ENCODE measurements around the gene INKA2. TPM values are rescaled to one million over a fixed set of nuclear protein-coding genes. Genes with fewer than 3 reads are reported as not detected.

Gene INKA2
- total and polyA plus RNA-seq, 2 donors, result 1.4 to 1.5 TPM

GRCh38 chr1:111720977-111721786 is 18.0 kb downstream of the INKA2 start:
- Histone ChIP-seq H3K36me3 (ENCODE audit: control insufficient read depth in 2 of 2, insufficient read depth in 2 of 2, low read length in 1 of 2) (peaks cover 0 to 8% of the 10 kb centered on the region in 2 donors), H3K4me1 (ENCODE audit: control insufficient read depth in 2 of 2, insufficient read depth in 2 of 2, low read length in 2 of 2) (no peaks in the 10 kb centered on the region), H3K27ac (ENCODE audit: low read depth in 1 of 2, low read length in 1 of 2) (no peak overlapping the region), H3K4me3 (ENCODE audit: low read length in 2 of 2) (no peak overlapping the region), H3K9me3 (ENCODE audit: control insufficient read depth in 2 of 2, insufficient read depth in 1 of 2, low read length in 1 of 2) (no peaks in the 10 kb centered on the region), H3K27me3 (ENCODE audit: control insufficient read depth in 2 of 2, insufficient read depth in 1 of 2, low read length in 1 of 2) (no peaks in the 10 kb centered on the region)
- no peak for DNase-seq (ENCODE audit: low read depth in 6 of 9, low spot score in 9 of 9)
- 83% methylated on average over 10 of the region's 10 CpGs for WGBS

GRCh38 chr1:111720274-111720976 is 18.8 kb downstream of the INKA2 start:
- H3K4me3 ChIP-seq (ENCODE audit: low read length in 2 of 2), result no peak overlapping the region
- no peaks in the 10 kb centered on the region for H3K9me3 ChIP-seq (ENCODE audit: control insufficient read depth in 2 of 2, insufficient read depth in 1 of 2, low read length in 1 of 2)
- H3K4me1 ChIP-seq (ENCODE audit: control insufficient read depth in 2 of 2, insufficient read depth in 2 of 2, low read length in 2 of 2), result no peaks in the 10 kb centered on the region
- H3K27me3 ChIP-seq (ENCODE audit: control insufficient read depth in 2 of 2, insufficient read depth in 1 of 2, low read length in 1 of 2), result no peaks in the 10 kb centered on the region
- H3K36me3 ChIP-seq (ENCODE audit: control insufficient read depth in 2 of 2, insufficient read depth in 2 of 2, low read length in 1 of 2), result peaks cover 0 to 8% of the 10 kb centered on the region in 2 donors
- no peak for DNase-seq (ENCODE audit: low read depth in 6 of 9, low spot score in 9 of 9)
- 88% methylated on average over 7 of the region's 7 CpGs for WGBS
- no peak overlapping the region for H3K27ac ChIP-seq (ENCODE audit: low read depth in 1 of 2, low read length in 1 of 2)

DNA sequence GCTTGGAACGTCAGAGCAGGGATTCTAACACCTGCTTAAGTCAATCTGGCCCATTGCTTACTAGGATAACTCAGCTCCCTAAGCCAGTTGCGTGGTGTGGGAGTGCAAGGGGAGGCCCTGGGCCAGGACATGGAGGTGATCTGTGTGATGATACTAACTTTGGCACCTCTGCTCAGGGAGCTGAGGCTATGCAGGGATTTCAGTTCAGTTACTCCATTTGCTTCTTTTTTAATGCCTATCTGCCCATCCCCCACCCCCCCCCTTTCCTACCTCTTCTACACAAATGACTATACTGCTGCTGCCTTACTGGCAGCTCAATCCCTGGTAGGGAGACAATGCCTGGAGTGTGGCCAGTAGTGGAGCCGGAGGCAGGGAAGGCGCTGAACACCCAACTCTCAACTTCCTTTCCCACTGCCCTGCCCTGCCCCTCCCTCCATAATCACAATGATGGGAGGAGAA is 19.5 kb downstream of the INKA2 start:
- 91% methylated on average over 4 of the region's 4 CpGs for WGBS
- Histone ChIP-seq H3K4me1 (ENCODE audit: control insufficient read depth in 2 of 2, insufficient read depth in 2 of 2, low read length in 2 of 2) (no peaks in the 10 kb centered on the region), H3K27ac (ENCODE audit: low read depth in 1 of 2, low read length in 1 of 2) (no peak overlapping the region), H3K4me3 (ENCODE audit: low read length in 2 of 2) (no peak overlapping the region), H3K27me3 (ENCODE audit: control insufficient read depth in 2 of 2, insufficient read depth in 1 of 2, low read length in 1 of 2) (no peaks in the 10 kb centered on the region), H3K36me3 (ENCODE audit: control insufficient read depth in 2 of 2, insufficient read depth in 2 of 2, low read length in 1 of 2) (peaks cover 0 to 8% of the 10 kb centered on the region in 2 donors), H3K9me3 (ENCODE audit: control insufficient read depth in 2 of 2, insufficient read depth in 1 of 2, low read length in 1 of 2) (no peaks in the 10 kb centered on the region)
- no peak for DNase-seq (ENCODE audit: low read depth in 6 of 9, low spot score in 9 of 9)

DNA sequence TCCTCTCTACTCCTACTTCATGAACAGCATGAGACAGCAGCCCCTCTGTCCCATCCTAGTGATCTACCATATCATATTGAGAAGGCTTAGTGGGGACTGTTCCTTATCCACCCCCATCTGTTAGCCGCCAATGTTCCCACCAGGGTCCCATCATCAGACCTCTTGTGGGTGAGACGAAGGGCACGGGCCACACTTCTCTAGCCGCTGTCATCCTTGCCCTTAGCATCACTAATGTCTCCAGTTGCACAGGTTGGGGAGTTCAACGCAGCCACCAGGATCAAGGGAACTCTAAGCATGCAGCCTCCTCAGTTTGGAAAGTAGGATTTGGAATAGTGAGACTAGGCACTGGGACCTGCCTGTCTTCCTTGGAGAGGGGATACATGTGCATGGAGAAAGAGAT is 20.1 kb downstream of the INKA2 start:
- no peaks in the 10 kb centered on the region for H3K4me1 ChIP-seq (ENCODE audit: control insufficient read depth in 2 of 2, insufficient read depth in 2 of 2, low read length in 2 of 2)

GRCh38 chr1:111717450-111717849 is 21.7 kb downstream of the INKA2 start:
- WGBS, result over 99% methylated on average over 2 of the region's 2 CpGs
- Histone ChIP-seq H3K9me3 (ENCODE audit: control insufficient read depth in 2 of 2, insufficient read depth in 1 of 2, low read length in 1 of 2) (no peaks in the 10 kb centered on the region), H3K36me3 (ENCODE audit: control insufficient read depth in 2 of 2, insufficient read depth in 2 of 2, low read length in 1 of 2) (peaks cover 0 to 8% of the 10 kb centered on the region in 2 donors), H3K4me1 (ENCODE audit: control insufficient read depth in 2 of 2, insufficient read depth in 2 of 2, low read length in 2 of 2) (no peaks in the 10 kb centered on the region), H3K27ac (ENCODE audit: low read depth in 1 of 2, low read length in 1 of 2) (no peak overlapping the region), H3K4me3 (ENCODE audit: low read length in 2 of 2) (no peak overlapping the region), H3K27me3 (ENCODE audit: control insufficient read depth in 2 of 2, insufficient read depth in 1 of 2, low read length in 1 of 2) (no peaks in the 10 kb centered on the region)
- no peak for DNase-seq (ENCODE audit: low read depth in 6 of 9, low spot score in 9 of 9)

More for the DNA sequence above, 20.1 kb downstream of the INKA2 start:
- H3K27me3 ChIP-seq (ENCODE audit: control insufficient read depth in 2 of 2, insufficient read depth in 1 of 2, low read length in 1 of 2), result no peaks in the 10 kb centered on the region
- peaks cover 0 to 8% of the 10 kb centered on the region in 2 donors for H3K36me3 ChIP-seq (ENCODE audit: control insufficient read depth in 2 of 2, insufficient read depth in 2 of 2, low read length in 1 of 2)
- no peak overlapping the region for H3K4me3 ChIP-seq (ENCODE audit: low read length in 2 of 2)
- H3K9me3 ChIP-seq (ENCODE audit: control insufficient read depth in 2 of 2, insufficient read depth in 1 of 2, low read length in 1 of 2), result no peaks in the 10 kb centered on the region
- WGBS, result 98% methylated on average over 5 of the region's 5 CpGs
- H3K27ac ChIP-seq (ENCODE audit: low read depth in 1 of 2, low read length in 1 of 2), result no peak overlapping the region
- no peak for DNase-seq (ENCODE audit: low read depth in 6 of 9, low spot score in 9 of 9)

GRCh38 chr1:111716333-111716732 is 22.9 kb downstream of the INKA2 start:
- H3K27me3 ChIP-seq (ENCODE audit: control insufficient read depth in 2 of 2, insufficient read depth in 1 of 2, low read length in 1 of 2), result no peaks in the 10 kb centered on the region
- H3K27ac ChIP-seq (ENCODE audit: low read depth in 1 of 2, low read length in 1 of 2), result no peak overlapping the region
- WGBS, result 94% methylated on average over 3 of the region's 3 CpGs
- H3K9me3 ChIP-seq (ENCODE audit: control insufficient read depth in 2 of 2, insufficient read depth in 1 of 2, low read length in 1 of 2), result no peaks in the 10 kb centered on the region
- H3K4me3 ChIP-seq (ENCODE audit: low read length in 2 of 2), result no peak overlapping the region
- no peaks in the 10 kb centered on the region for H3K4me1 ChIP-seq (ENCODE audit: control insufficient read depth in 2 of 2, insufficient read depth in 2 of 2, low read length in 2 of 2)
- peaks cover 0 to 8% of the 10 kb centered on the region in 2 donors for H3K36me3 ChIP-seq (ENCODE audit: control insufficient read depth in 2 of 2, insufficient read depth in 2 of 2, low read length in 1 of 2)
- no peak for DNase-seq (ENCODE audit: low read depth in 6 of 9, low spot score in 9 of 9)

DNA sequence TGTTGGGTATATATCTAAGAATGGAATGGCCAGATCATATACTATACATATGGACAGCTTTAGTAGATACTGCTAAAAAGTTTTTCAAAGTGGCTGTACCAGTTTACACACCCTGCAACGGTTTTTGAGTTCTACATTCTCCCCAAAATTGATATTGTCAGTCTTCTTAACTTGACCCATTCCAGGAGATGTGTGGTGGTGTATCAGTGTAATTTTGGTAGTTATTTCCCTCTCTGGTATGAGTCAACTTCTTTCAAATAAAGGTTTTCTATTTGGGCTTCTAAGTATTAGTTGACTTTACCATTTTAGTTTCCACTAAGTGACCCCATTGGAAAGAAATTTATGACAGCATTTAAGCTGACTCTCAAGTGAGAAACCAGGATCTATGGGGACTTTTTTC is 29.2 kb downstream of the INKA2 start:
- H3K27ac ChIP-seq (ENCODE audit: low read depth in 1 of 2, low read length in 1 of 2), result no peak overlapping the region
- WGBS, result 95% methylated on average over 1 of the region's 1 CpG
- peaks cover 9 to 30% of the 10 kb centered on the region in 2 donors for H3K36me3 ChIP-seq (ENCODE audit: control insufficient read depth in 2 of 2, insufficient read depth in 2 of 2, low read length in 1 of 2)
- no peaks in the 10 kb centered on the region for H3K9me3 ChIP-seq (ENCODE audit: control insufficient read depth in 2 of 2, insufficient read depth in 1 of 2, low read length in 1 of 2)
- no peaks in the 10 kb centered on the region for H3K4me1 ChIP-seq (ENCODE audit: control insufficient read depth in 2 of 2, insufficient read depth in 2 of 2, low read length in 2 of 2)
- no peak for DNase-seq (ENCODE audit: low read depth in 6 of 9, low spot score in 9 of 9)
- no peak overlapping the region for H3K4me3 ChIP-seq (ENCODE audit: low read length in 2 of 2)
- no peaks in the 10 kb centered on the region for H3K27me3 ChIP-seq (ENCODE audit: control insufficient read depth in 2 of 2, insufficient read depth in 1 of 2, low read length in 1 of 2)

DNA sequence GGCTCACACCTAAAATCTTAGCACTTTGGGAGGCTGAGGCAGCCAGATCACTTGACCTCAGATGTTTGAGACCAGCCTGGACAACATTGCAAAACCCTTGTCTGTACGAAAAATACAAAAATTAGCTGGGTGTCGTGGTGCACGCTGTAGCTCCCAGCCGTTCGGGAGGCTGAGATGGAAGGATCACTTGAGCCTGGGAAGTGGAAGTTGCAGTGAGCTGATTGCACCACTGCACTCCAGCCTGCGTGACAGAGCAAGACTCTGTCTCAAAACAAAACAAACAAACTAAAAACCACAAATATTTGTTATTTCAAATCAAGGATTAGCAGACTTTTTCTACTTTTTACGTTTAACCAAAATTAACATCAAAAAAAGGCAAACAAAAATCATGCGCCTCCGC is 31.3 kb downstream of the INKA2 start:
- Histone ChIP-seq H3K36me3 (ENCODE audit: control insufficient read depth in 2 of 2, insufficient read depth in 2 of 2, low read length in 1 of 2) (peaks cover 20 to 46% of the 10 kb centered on the region in 2 donors), H3K9me3 (ENCODE audit: control insufficient read depth in 2 of 2, insufficient read depth in 1 of 2, low read length in 1 of 2) (no peaks in the 10 kb centered on the region), H3K27me3 (ENCODE audit: control insufficient read depth in 2 of 2, insufficient read depth in 1 of 2, low read length in 1 of 2) (no peaks in the 10 kb centered on the region), H3K4me1 (ENCODE audit: control insufficient read depth in 2 of 2, insufficient read depth in 2 of 2, low read length in 2 of 2) (no peaks in the 10 kb centered on the region), H3K27ac (ENCODE audit: low read depth in 1 of 2, low read length in 1 of 2) (no peak overlapping the region), H3K4me3 (ENCODE audit: low read length in 2 of 2) (no peak overlapping the region)
- no peak for DNase-seq (ENCODE audit: low read depth in 6 of 9, low spot score in 9 of 9)
- 87% methylated on average over 9 of the region's 9 CpGs for WGBS

DNA sequence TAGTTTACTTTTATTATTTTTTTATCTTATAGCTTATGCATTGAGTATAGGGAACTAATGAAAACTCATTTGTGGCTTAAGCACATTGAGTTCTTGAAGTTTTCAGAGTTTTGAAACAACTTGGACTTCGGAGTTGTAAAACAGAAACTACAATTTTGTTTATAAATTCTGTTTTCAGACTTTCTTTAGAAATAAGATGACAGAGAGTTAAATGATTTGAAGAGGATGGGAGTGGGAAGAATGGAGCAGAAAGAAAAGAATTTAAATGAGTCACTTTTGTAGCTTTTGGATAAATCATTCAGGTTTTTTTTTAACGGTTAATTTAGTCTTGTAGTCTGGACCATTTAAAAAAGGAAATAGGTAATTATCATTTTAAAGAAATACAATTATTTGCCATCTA is 32.3 kb downstream of the INKA2 start:
- Histone ChIP-seq H3K9me3 (ENCODE audit: control insufficient read depth in 2 of 2, insufficient read depth in 1 of 2, low read length in 1 of 2) (no peaks in the 10 kb centered on the region), H3K27ac (ENCODE audit: low read depth in 1 of 2, low read length in 1 of 2) (no peak overlapping the region), H3K4me1 (ENCODE audit: control insufficient read depth in 2 of 2, insufficient read depth in 2 of 2, low read length in 2 of 2) (no peaks in the 10 kb centered on the region), H3K4me3 (ENCODE audit: low read length in 2 of 2) (no peak overlapping the region), H3K36me3 (ENCODE audit: control insufficient read depth in 2 of 2, insufficient read depth in 2 of 2, low read length in 1 of 2) (peaks cover 20 to 51% of the 10 kb centered on the region in 2 donors), H3K27me3 (ENCODE audit: control insufficient read depth in 2 of 2, insufficient read depth in 1 of 2, low read length in 1 of 2) (no peaks in the 10 kb centered on the region)
- WGBS, result 98% methylated on average over 2 of the region's 2 CpGs
- DNase-seq (ENCODE audit: low read depth in 6 of 9, low spot score in 9 of 9), result no peak
